GM12875 (cell line): ENCODE data around the gene ZNF805.
A peak's percentile ranks its signal among the peaks of the same experiment; 100 is the strongest.
"Not testable (repeated sequence)": the region's sequence is repeated elsewhere in the genome, so short reads cannot be mapped to it uniquely, and the experiment has no call there.

ENCODE experiments used
- H3K4me3 ChIP-seq: one replicate; pipeline ENCODE4 v1.5.1; 2011; ENCODE audit warnings: low read depth, low read length, control low read depth
- TF ChIP-seq, protein P1 (sequence below): IDR thresholded peaks from 2 replicates; pipeline ENCODE4 v1.5.1; 2011; ENCODE audit warnings: low read depth, mild to moderate bottlenecking, control low read depth, inconsistent platforms, low read length, moderate library complexity, borderline replicate concordance; ENCODE audit not compliant: insufficient read depth

ZNF805 gene

GRCh38 chr19:57240311-57241090, at the start of gene ZNF805:
Gene ZNF805 (plus strand): TSS chr19:57240632. CDS start chr19:57240892, 260 bp downstream.
- H3K4me3 ChIP-seq: peak within 1 kb of the TSS; percentile 72
- TF ChIP-seq, protein P1, sequence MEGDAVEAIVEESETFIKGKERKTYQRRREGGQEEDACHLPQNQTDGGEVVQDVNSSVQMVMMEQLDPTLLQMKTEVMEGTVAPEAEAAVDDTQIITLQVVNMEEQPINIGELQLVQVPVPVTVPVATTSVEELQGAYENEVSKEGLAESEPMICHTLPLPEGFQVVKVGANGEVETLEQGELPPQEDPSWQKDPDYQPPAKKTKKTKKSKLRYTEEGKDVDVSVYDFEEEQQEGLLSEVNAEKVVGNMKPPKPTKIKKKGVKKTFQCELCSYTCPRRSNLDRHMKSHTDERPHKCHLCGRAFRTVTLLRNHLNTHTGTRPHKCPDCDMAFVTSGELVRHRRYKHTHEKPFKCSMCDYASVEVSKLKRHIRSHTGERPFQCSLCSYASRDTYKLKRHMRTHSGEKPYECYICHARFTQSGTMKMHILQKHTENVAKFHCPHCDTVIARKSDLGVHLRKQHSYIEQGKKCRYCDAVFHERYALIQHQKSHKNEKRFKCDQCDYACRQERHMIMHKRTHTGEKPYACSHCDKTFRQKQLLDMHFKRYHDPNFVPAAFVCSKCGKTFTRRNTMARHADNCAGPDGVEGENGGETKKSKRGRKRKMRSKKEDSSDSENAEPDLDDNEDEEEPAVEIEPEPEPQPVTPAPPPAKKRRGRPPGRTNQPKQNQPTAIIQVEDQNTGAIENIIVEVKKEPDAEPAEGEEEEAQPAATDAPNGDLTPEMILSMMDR: no peak

DNA sequence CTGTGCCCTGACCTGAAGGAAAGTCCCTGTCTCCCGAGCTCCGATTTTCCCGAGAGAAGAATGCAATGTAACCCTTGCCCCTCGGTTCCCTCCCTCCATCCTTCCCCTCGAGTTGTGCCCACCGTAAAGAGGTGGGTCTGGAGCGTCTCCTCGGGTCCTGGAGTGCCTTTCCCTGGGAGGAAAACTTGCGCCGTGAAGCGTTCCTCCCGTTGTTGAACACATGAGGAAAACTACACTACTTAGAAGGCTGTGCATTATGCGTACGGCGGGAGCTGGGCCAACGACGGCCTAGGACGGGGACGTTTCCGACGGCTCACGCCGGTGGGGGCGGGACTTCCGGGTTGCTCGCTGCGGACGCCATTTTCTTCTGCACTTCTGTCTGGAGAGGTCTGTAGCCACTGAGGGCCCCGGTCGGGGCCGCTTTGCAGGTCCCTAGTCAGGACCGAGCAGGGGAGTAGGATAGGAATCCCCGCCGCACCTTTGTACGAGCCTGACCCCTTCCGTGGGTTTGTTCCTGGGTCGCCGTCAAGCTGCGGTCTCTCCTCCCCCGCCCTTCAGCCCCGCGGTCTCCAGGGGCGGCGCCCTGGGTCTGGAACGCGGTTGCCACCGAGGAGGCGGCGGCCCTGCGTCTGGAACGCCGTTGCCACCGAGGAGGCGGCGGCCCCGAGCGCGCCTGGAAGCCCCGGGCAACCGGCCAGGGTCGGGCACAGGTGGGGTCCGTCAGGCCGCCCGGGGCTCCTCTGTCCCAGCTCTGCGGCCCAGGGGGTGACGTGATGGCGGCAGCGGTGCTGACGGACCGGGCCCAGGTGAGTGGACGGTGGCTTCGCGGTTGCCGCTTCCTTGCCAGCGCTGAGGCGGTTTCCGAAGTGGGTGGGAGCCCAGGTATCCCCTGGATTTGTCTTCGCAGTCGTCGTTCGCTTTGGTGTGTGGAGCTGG, 49.0 kb upstream of the ZNF805 start, which contains the start of gene ZNF264:
Gene ZNF264 (plus strand): TSS at position 360 of the 936 bp plus-strand sequence. CDS start 414 bp downstream, at position 774.
- H3K4me3 ChIP-seq: peak within 1 kb of the TSS; percentile 84
- TF ChIP-seq, protein P1: no peak

DNA sequence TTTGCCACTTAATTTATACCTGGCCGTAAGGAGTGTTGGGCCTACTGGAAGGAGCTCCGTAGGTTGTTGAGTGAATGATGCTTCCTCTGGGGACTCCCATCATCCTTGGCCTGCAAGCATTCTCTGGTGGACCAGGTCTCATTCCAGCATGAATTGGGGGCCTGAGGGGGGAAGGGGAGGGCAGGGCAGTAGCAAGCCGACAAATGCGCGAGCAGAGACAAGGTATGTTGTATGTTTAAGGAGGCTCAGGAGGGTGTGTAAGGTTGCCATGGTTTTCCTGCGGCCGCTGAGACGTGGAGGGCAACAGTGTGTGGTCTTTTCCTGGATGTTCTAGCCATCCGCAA, 48.4 kb upstream of the ZNF805 start:
- TF ChIP-seq, protein P1: no peak

DNA sequence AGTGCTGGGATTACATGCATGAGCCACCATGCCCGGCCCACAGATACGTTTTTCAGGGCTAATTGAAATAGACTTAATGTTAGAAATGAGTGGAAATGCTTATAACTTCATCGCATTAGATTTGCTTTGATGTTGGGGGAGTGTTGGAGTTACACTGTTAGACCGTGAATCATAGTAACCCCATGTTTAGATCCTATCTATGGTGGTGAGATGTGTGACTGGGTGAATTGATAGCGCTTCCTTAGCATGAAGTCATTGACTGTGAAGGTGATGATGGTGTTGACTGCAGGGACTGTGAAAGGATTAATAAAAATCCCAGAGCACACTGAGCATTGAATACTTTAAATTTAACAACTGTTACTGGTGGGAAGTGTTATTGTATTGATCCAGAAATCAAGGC, 47.4 kb upstream of the ZNF805 start:
- H3K4me3 ChIP-seq: no peak overlapping the region
- TF ChIP-seq, protein P1: no peak

More for the DNA sequence above, 48.4 kb upstream of the ZNF805 start:
- H3K4me3 ChIP-seq: peak overlapping the region; percentile 84

GRCh38 chr19:57197874-57198273, 42.6 kb upstream of the ZNF805 start:
- H3K4me3 ChIP-seq: not testable (repeated sequence)

DNA sequence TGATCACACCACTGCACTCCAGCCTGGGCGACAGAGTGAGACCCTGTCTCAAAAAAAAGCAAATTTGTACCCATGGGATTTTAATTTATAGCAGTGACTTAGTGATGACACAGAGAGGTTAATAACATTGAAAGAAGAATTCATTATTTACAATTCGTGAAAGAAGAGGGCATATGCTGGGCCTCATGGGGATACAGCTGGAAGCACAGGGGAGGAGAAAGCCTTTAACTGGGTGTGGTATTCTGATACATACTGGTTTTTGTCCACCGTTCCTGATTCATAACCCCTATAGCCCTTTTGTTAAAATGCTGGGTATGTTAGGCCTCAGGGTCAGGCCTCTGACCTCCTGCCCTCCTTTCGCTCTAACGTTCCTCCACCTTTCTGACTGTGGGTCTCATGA, 38.3 kb upstream of the ZNF805 start:
- TF ChIP-seq, protein P1: no peak
- H3K4me3 ChIP-seq: no peak overlapping the region

DNA sequence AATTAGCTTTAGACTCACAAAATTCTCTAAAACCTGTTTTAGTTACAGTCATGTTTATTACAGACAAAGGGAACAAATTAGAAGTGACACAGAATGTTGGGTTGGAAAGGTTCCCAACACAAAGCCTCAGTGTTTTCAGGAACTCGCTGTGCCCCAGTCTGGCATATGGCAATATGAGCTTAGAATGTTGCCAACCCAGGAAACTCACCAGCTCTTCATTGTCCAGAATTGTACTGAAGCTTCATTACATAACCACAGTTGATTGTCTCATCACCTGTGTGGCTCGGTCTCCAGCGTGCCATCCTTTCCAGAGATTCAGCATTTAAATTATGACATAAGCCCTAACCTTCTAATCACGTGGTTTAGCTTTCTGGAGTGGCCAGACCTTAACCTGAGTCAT, 30.1 kb upstream of the ZNF805 start:
- no peak overlapping the region for H3K4me3 ChIP-seq
- TF ChIP-seq, protein P1: no peak
